ENCODE results near the gene PTRH1.

PTRH1 gene

GRCh38 chr9:127698985-127699670, 16.3 kb downstream of the PTRH1 start:
- DNase-seq (ENCODE audit: low spot score) (no peak), FAIRE-seq (no peak)

DNA sequence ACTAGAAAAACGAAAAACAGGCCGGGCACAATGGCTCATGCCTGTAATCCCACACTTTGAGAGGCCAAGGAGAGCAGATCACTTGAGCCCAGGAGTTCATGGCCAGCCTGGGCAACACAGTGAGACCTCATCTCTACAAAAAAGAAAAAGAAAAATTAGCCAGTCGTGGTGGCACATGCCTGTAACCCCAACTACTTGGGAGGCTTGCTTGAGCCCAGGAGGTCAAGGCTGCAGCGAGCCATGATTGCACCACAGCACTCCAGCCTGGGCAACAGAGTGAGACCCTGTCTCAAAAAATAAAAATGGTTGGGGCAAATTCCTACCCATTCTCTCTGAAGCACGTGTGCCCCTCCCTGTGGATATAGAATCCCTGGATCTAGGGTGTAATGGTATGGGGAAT, 17.1 kb downstream of the PTRH1 start:
- DNase-seq (ENCODE audit: low spot score) (no peak), FAIRE-seq (no peak)

DNA sequence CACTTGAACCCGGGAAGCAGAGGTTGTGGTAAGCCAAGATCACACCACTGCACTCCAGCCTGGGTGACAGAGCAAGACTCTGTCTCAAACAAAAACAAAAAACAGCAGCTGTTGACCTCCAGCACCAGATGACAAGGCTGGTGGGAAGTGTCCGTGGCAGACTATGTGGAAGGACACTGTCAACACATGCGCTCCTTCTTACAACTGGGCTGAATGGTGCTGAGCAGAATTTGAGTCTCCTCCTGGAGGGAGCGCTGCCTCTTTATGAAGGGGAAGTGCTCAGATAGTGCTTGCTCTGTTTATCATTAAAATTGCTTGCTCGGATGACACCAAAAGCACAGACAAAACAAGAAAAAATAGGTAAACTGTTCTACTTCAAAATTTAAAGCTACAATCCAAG, 17.9 kb downstream of the PTRH1 start:
- FAIRE-seq, result no peak
- DNase-seq (ENCODE audit: low spot score), result no peak

GRCh38 chr9:127694890-127695720, 20.4 kb downstream of the PTRH1 start:
- DNase-seq (ENCODE audit: low spot score), result no peak
- FAIRE-seq, result no peak

DNA sequence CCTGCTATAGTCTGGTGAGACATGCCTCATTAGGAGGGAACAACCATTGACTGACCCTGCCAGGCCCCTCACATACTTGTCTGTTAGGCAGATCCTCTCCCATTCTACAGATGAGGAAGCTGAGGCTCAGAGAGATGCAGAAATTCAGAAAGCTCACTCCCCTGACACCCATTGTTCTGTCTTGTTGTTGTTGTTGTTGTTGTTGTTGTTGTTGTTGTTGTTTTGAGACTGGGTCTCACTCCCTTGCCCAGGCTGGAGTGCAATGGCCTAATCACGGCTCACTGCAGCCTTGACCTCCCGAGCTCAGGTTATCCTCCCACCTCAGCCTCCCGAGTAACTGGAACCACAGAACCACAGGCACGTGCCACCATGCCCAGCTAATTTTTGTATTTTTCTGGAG, 21.8 kb downstream of the PTRH1 start:
- FAIRE-seq, result no peak
- no peak for DNase-seq (ENCODE audit: low spot score)

GRCh38 chr9:127693143-127693542, 22.3 kb downstream of the PTRH1 start:
- FAIRE-seq, result no peak
- no peak for DNase-seq (ENCODE audit: low spot score)

- FAIRE-seq, result no peak
- DNase-seq (ENCODE audit: low spot score), result no peak
Measured at GRCh38 chr9:127692071-127692470, 23.4 kb downstream of the PTRH1 start.

GRCh38 chr9:127690735-127691134, 24.7 kb downstream of the PTRH1 start:
- no peak for DNase-seq (ENCODE audit: low spot score)
- FAIRE-seq, result no peak

- no peak for FAIRE-seq
- DNase-seq (ENCODE audit: low spot score), result no peak
Measured at GRCh38 chr9:127689329-127690000, 26.0 kb downstream of the PTRH1 start.

DNA sequence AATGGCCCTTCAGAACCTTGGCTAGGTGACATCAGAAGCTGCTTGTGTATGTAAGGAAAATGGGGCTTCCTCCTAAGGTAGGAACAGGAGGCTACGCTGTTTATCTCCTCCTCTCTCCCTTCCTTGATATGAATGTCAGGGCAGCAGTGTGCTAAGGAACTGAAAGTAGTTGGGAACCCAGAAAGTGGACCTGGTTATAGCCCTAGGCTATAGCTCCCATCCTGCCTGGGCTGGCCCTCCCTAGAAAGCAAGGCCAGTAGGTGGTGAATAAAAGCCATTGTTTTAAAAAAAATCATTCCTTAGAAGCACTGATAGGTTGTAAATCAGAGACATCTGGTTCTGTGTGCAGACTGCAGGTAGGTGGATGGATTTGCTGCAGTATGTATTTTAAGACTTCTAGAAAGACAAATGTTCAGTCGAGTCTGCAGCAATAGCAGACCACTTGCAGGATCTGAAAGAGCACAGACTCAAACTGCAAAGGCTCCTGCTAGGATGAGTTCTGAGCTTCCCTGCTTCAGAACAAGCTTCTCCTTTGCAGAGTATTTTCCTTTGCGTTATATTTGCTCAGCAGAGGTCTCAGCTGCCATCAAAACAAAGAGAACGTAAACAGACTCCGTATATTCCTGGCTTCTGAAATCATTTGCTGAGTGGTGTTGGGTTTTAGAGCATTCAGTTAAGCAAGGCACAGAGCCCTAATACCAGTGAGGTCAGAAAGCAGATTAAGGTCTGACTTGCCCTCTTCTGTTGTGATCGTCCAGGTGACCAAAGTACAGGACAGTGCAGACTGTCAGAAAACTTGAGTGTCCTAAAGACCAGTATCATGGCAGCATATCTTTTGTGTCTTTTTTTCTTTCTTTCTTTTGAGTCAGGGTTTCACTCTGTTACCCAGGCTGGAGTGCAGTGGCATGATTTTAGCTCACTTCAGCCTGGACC, 28.7 kb downstream of the PTRH1 start:
- DNase-seq (ENCODE audit: low spot score), result no peak
- no peak for FAIRE-seq

DNA sequence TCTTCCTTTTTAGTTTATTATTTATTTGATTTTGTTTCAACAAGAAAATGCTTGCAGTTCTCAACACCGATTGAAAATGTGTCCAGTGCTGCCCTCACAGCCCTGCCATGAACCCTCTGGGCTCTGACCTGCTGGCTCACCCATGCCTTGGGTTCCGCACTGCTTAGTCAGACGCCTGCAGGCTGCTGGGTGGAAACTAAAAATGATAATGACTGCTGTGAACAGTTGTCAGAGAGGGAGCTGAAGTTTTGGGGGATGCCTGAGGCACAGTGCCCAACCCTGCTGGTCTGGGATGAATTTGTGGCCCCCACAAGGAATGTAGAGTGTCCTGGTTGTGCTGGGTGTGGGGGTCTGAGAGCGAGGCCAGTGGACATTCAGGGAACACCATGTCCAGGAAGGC, 30.9 kb downstream of the PTRH1 start:
- FAIRE-seq, result no peak
- DNase-seq (ENCODE audit: low spot score), result no peak

DNA sequence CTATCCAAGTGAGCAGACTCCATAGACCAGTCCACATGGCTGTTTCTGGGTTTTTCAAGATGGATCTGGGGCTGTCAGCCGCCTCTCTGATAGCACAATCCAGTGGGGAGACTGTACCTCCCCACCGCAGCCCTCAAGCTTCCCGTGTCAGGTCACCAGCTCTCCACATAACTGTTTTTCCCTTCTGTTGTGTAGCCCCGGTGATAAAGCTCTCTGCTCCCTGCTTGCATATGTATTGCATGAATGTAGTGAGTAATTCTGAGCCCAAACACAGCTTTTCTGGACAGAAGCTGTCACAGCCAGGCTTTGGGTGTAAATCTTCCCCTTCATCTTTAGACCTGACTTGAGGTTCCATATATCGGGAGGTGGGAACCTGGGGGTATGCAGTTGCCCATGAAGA, 31.7 kb downstream of the PTRH1 start:
- FAIRE-seq (no peak), DNase-seq (ENCODE audit: low spot score) (no peak)

DNA sequence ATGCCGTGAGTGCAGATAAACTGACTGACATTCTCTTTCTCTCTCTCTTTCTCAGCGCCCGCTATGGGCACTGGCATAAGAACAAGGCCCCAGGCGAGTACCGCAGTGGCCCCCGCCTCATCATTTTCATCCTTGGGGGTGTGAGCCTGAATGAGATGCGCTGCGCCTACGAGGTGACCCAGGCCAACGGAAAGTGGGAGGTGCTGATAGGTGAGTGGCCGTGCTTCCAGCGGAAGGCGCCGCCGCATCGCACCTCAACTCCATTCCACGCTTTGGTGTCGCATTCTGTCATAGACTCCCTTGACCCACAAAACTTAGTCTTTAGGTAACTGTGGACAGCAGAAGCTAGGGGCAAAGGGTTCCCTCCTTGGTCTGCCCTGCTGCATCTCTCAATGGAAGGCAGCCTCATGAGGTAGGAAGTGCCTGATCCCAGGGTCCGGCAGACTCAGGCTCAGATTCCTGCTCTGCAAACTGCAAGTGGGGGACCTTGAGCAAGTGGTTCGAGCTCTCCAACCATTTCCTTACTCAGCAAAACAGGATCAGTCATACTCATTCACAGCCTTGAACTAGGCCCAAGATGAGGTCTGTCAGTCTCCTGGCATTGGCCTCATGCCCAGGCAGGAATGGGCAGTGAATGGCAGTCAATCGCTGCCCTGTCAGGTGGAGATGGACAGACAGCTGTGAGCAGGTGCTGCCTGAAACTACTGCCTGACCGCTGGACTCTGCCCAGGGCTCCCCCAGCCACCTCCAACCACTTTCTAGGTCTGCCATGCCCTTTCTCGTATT, 32.9 kb downstream of the PTRH1 start:
- no peak for DNase-seq (ENCODE audit: low spot score)
- no peak for FAIRE-seq

DNA sequence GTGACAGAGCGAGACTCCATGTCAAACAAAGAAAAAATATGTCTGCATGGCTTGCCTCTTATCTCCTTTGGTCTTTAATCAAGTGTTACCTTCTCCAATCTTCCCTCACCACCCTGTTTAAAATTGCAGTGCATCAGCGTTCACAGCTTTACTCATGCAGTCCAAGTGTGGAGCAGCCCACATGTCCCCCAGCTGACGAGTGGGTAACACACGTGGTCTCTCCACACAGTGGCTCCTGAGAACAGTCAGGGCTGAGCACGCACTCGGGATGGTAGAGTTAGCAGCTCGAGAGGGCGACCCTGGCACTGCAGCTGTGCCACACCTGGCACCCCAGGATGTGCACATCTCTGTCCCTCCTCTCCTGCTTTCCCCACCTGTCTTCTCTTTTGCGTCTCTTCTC, 34.6 kb downstream of the PTRH1 start:
- no peak for DNase-seq (ENCODE audit: low spot score)
- no peak for FAIRE-seq

DNA sequence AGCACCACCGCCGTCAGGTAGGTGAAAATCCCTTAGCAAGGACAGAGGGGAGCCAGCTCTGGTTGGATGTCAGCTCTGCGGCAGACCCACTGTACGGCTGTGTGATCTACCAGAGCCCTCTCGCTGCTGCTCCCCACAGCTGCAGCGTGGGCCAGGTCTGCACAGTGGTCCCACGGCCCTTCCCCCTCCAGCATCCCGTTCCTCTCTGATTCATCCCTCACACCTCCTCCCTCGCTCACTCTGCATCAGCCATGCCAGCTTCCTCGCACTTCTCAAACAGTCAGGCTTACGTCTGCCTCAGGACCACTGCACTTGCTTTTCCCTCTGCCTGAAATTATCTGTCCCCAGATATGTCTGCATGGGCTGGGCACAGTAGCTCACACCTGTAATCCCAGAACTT, 35.2 kb downstream of the PTRH1 start:
- DNase-seq (ENCODE audit: low spot score) (no peak), FAIRE-seq (no peak)

DNA sequence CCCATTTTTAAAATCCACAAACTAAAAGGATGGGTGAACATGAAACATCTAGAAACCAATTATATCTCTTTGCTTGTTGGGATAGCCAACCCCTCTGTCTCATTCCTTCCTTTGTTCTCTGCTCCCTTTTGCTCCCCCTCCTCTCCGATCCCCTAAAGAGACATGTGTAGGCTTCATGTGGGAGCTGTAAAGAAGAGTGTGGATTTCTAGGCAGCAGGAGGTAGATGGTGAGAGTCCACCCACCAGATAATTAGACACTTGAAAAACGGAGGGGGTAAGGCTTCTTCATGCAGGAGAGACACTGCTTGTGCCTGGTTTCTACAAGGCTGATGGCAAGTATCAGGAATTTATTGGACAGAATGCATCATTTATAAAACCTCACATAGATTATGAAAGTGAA, 36.0 kb downstream of the PTRH1 start:
- FAIRE-seq, result no peak

DNA sequence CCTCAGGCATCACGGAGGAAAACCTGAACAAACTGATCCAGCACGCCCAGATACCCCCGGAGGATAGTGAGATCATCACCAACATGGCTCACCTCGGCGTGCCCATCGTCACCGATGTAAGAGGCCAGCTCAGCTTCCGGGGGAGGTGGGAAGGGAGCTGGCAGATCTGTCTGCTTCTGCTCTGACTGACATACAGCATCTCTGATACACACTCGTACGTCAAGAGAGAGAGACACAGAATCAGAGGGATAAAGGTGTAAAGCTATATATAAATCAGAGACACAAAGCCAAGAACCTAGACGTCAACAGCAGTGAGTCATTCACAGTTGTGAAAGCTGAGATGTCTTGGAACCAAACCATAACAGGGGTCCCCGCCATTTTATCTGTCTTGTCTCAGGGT, 38.8 kb downstream of the PTRH1 start:
- DNase-seq (ENCODE audit: low spot score), result no peak
- no peak for FAIRE-seq

More for the DNA sequence above, 36.0 kb downstream of the PTRH1 start:
- no peak for DNase-seq (ENCODE audit: low spot score)

DNA sequence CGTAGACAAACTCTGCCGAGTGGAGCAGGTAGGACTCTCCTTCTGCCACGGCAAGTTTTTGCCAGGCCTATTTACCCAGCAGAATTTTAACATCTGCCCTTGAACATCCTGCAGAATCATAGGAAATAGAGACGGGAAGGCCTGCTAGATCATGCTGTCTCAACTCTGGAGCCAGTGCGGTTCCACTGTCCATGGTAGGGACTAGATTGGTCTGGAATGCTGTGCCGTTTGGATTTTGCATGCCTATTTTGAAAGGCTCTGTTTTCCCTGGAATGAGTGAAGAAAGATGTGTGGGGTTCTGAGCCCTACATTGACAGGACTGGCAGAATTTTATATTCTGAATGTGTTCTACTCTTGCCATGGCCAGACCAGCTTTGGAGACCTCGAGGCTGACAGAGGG, 42.2 kb downstream of the PTRH1 start:
- no peak for DNase-seq (ENCODE audit: low spot score)
- FAIRE-seq, result no peak

DNA sequence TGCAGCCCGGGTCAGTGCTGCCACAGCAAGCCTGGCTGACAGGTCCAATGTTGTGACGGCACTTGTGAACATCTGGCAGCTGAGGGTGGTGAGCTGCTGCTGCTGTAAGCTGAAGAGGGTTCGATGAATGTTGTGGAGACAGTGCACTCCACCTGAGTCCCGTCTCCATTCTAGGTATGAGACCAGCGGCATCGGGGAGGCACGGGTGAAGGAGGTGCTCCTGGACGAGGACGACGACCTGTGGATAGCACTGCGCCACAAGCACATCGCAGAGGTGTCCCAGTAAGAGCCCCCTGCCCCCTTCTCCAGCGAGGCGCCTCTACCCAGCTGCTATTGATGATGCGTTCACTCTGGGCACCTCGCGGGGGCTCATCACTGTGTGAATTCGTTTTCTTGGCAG, 47.6 kb downstream of the PTRH1 start:
- FAIRE-seq, result no peak
- no peak for DNase-seq (ENCODE audit: low spot score)

DNA sequence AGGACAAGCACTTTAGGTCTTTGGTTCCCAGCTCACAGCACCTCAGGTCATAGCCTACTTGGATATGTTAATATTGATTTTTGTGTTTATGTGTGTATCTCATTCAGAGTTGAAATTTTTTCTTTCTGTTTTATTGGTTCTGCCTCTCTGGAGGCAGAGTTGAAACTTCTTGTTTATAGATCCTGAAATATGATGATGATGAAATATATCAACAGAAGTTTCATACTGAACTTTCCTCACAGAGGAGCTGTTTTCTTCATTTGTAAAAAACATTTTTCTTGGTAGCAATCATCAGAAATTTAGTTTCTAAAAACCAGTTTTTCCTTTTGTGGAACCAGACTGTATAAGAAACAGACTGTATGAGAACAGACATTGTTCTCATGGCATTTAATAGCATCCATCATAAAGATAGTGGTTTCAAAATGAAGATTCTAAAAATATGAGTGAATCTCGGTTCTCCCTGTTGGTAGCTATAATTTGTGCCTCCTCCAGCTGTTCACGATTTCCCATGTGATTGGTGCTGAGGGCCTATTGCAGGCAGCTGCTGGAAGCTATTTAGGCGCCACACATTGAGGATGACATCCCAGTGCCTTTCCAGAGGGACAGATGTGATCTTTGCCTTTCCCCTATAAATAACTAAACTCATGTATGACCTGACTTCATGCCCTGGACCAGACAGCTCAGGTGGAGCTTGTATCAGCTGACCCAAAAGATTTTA, 48.2 kb downstream of the PTRH1 start:
- no peak for DNase-seq (ENCODE audit: low spot score)
- no peak for FAIRE-seq

All from urothelium cell line (cell line).